NOMO-1 treated with dmso at 0.1 percent for 144 hours (cell line): Measurements from ENCODE around the gene NPHP4.

Experiments
- DNase-seq: peaks from one replicate; lab custom pipeline; 2025; ENCODE audit not compliant: unreplicated experiment; lab: John Stamatoyannopoulos, UW

Gene NPHP4

DNA sequence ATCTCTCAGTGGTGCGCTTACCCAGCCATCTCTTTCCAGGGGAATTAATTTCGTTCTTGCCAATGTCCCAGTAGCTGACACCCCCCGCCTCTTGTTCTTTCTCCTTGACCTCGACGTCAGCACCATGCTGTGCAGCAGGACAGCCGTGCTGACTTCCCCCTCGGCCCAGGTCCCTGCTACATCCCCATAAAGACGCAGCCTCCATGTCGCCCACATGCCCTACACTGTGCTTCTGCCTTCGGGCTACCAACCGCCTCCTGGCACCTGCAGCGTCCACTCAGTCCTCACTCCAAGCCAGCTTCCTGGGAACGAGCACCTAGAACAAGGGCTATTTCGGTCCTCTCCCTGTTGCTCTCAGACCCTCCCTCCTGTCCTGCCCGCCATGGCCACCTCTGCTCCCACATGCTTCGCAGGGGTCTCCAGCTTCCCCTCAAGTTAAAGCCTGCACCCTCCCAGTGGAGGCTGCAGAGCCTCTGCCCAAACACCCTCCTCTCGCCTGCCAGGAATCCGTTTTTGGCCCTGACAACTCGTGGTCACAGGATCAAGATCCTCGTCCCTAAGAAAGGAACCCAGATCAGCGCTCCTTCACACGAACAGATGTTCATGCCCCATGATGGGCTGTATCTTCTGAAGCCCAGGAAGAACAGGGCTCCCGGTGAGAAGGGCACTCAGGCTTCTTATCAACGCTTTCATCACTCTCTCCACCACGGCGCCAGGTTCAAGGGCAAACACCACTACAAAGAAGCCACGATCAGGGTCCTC, 109.7 kb downstream of the NPHP4 start:
- no peak for DNase-seq

DNA sequence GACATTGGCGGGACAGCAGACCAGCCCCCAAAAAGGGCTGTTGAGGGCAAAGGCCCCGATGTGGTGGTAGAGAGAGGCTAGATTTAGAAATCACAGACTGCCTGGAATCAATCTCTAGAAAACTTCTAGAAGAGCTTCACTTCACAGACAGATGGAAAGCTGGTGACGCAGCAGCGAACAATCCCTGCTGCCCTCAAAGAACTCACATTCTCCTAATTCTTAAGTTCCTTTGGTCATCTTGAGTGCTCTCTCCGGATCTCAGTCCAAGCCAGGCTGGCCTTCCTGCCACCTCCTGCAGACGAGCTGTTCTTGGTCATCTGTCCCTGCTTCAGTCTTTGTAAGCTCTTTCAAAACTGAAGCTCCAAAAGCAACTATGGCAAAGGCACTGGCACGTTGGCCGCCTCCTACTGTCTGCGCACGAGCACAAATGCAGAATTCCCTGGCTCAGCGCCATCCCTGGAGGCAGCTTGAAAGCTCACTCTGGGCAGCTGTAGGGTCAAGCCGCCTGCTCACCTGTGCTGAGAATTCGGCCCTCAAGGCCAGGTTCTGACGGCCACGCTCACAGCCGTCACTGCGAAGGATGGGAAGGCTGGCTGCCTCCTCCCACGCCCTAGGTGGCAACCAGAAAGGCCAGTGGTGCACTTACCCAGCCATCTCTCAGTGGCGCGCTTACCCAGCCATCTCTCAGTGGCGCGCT, 110.6 kb downstream of the NPHP4 start:
- no peak for DNase-seq

DNA sequence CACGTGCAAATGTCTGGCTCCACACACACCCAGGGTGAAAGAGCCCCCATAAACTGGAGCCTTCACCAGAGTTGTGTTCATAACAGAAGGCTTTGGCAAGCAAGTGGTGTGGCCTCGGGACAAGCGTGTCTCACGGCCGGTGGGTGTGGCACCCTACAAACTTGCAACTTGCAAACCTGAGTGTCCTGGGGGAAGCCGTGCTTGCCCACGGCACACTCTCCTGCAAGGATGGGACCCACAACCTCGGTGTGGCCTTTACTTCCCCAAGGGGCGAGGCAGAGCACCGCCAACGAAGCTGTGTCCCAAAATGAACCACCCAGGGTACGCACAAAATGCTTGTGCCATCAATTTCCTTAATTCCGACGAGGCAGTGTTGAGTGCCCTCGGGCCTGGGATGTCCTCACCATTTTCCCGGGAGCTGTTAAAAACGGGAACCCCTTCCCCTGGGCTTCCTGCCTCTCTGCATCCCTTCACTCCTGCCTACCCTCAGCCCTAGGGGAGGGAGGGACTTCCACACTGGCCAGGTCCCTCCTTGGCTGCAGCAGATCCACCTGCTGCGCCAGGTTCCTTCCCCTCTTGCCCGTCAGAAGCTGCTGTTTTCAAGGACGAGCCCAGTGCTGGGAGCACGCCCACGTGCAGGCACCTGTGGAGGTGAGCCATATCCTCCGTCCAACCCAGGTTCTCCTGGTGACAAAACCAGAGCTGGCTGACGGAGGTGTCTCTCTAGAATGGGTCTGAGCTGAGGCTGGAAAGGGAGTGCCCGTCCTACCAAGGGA, 111.4 kb downstream of the NPHP4 start:
- DNase-seq: no peak

DNA sequence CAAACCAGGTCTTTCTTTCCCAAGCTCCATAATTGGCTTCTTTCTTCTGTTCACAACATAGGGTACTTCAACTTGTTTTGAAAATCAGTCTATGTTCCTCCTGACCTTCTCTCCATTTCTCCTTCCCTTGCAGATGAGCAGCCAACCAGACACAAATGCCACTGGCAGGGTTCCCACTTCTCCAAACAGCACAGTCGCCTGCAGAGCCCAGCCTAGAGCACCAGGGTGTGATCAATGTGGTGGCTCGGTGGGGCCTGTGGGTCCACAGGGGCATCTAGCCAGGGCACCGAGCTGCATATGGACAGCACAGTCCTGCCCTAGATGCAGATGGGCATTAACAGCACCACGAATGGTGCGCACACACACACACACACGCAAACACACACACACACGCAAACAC, 112.8 kb downstream of the NPHP4 start:
- no peak for DNase-seq

DNA sequence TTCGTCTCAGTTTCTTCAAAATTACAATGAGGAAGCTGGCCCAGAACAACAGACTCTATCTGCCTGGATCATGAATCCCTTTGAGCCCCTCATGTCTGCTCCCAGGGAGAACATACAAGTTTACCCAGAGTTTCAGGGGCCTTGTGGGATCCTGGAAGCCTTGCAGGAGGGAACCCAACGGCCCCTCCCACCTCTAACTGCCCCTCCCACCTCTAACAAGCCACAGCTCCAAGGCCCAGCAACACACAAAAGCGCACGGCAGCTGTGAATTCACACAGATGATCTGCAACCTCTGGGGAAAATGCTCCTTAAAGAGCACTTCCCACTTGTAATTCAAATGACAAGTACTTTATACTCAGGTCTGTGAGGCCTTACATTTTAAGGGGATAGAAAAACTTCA, 113.3 kb downstream of the NPHP4 start:
- no peak for DNase-seq

DNA sequence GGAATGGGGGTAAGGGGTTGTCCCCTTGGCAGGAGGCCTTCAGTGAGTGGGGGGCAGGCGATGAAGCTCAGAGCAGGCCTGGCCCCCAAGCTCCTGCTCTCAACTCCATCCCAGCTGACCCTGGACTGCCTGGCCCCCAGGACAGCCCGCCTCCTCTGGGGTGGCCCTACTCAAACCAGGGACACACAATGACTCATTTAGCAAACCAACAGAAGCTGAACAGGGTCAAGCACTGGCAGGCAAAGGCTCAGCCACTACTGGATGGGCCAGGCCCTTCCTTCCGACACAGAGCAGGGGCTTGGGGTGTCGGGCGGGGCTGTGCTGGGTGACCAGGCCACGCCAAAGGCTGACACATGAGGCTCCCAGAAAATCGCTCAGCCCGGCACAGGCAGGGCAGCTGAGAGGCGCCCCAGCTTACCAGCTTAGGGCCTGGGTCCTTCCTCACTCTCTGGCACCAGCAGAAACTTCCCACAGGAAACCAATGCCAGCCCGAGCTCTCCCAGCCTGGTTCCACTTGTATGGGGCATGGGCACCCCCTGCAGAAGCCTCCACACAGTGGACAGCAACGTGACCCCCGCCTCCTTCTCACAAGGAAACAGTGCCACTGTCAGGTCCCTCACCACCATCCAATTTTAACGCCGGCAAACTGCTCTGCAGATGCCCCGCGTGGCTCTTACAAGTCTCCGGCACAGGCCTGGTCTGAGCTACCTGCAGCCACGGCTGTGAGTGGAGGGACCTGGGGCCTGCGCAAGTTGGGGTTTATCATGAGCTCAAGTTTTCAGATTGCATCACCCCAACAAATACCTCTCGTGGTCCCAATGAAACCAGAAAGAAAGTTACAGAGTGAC, 114.3 kb downstream of the NPHP4 start:
- no peak for DNase-seq

DNA sequence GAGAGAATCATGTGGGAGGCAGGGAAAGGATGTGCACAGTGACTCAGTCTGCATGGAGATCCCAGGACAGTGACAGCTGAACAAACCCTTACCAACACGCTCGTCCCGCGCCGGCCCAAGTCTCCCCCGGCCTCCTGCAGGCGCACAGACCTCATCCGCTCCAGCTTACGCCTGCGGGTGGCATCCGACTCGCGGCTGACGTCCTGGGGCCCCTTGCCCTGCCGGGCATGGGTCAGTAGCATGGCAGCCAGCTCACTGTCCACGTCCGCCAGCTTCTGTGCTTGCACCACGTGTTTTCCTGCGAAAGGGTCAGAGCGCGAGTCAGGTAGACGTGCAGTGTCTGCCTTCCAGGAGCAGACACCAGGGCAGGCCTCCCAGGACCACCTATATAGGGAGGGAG, 115.2 kb downstream of the NPHP4 start:
- no peak for DNase-seq

DNA sequence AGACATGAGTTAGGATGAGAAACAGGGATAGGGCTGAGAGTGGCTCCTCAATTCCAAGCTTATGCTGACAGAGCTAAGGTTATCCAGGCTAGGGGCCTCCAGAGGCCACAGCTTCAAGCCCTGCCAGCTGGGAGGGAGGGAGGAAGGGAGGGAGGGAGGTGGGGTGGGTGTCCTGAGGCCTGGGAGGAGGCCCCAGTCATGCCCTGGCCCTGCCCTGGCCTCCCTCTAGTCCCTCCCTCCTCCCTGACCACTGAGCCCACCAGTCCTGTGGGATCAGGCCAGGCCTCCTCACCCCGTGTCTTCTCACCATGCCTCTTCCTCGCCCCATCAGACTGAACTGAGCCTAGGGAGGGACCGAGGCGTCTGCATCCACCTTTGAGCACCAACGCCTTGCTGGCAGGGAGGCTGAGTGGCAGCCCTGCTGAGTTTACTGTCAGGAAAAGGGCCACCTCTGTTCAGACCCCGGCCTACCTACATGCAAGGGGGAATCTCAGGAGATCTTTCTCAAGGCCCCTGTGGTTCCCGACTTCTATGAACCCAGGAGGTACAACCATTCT, 116.1 kb downstream of the NPHP4 start:
- DNase-seq: no peak

DNA sequence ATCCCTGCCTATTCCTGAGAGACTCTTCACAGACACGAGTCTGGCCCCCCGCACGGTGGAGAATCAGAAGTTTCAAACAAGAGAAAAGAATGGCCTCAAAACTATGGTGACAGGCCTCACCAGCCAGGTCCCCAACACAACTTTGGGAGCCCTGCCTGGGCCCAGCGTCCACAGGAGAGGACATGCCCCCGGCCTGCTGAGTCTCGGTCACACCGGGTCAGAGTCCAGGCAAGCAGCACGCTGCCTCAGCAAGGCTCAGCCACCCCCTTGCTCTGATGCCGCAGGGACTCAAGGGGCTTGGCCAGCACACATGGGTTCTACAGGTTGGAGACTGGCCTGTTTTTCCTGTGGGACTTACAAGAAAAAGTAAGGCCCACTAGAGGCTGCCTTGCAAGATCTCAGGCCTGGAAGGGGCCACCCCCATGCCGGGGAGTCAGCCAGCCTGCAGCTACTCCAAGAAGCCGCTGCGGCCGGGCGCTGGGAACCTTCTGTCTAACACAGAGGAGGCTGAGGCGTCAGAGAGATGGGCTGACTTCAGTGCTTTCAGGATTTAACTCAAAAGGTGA, 116.8 kb downstream of the NPHP4 start:
- DNase-seq: no peak

DNA sequence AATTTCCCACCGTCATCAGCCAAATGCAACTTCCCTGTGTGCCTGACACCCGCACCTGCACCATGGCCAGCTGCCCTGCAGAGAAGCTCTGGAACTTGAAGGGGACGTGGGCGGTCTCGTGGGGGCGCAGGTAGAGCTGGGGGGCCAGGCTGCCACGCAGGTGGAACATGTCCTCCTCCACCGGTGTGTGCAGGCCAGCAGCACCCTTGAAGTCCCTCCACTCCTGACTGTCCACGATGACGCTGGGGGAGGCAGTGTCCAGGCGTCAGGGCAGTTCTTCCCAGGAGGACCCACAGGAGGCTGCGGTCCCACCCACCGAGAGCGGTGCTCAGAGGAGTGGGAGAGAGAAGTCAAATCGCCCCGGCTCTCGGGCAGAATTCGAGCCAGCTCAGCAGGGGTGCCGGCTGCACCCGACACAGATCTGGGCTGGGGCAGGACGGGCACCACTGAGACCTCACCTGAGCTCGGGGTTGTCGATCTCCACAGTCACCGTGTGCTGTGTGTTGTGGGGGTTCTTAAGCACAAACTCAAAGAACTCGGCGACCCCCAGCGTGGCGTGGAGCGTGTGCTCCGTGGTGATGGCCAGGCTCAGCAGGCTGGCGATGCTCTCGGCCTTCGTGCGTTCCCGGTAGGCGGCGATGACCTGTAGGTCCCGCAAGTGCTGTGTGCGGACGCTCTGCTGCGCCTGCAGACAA, 117.7 kb downstream of the NPHP4 start:
- no peak for DNase-seq

DNA sequence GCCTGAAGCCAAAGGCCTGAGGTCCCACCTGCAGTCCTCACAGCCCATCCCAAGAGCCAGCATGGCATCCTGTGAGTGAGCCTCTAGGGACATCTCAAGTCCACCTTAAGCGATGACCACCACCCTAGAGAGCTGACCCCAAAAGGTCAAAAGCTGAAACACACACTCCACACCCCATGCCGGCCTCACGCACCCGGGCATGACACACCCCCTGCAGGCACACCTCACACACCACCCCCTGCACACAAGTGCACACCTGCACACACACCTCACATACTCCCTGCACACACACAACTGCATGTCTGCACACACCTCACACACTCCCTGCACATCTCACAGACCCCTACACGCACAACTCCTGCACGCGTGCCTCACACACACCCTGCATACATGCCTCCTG, 118.7 kb downstream of the NPHP4 start:
- no peak for DNase-seq

DNA sequence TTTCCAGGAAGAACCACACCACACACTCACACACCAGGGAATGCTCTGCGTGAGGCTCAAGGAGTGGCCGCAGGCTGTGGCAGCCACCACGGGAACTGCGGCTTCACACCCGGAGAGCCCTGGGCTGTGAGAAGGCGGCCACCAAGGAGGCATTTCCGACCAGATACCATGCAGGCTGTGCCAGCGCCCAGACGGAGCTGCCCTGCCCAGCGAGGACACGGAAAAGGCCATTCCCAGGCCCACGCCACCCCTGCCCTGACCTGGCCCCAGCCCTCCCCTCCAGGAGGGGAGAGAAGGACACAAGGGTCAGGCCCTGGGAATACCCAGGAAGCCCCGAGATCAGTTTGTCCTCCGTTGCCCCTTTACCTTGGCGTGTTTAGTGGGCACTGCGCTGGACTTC, 119.3 kb downstream of the NPHP4 start:
- no peak for DNase-seq

DNA sequence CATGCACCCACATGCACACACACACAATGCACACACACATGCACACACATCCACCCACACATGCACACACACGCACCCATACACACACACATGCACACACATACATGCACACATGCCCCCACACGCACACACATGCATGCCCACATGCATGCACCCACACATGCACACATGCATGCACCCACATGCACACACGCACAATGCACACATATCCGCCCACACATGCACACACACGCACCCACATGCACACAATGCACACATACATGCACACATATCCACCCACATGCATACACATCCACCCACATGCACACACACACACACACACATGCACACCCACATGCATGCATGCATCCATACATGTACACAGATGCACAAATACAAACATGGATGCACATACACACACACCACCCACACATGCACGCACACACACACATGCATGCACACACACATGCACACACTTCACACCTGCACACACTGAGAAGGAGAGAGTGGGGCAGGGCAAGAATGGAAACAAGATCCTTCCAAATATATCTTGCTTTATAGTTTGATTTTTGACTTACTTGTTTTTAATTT, 123.2 kb downstream of the NPHP4 start:
- no peak for DNase-seq

DNA sequence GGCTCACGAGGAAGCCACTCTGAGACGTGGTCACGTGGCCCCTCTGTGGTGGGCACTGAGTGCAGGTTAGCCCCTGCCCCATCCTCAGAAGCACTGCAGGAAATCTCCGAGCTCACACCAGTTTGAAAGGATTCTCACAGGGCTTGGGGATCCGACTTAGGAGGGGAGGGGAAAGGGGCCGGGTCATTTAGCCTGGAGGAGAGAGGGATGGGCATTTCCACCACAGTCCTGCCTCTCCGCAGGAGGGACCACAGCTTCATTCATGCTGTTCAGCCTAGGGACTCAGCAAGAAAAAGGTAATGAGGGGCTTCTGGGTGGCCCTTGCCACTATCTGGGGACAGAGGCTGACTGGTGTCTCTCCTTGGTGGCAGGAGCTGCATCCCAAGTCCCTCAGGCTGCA, 126.5 kb downstream of the NPHP4 start:
- DNase-seq: no peak

DNA sequence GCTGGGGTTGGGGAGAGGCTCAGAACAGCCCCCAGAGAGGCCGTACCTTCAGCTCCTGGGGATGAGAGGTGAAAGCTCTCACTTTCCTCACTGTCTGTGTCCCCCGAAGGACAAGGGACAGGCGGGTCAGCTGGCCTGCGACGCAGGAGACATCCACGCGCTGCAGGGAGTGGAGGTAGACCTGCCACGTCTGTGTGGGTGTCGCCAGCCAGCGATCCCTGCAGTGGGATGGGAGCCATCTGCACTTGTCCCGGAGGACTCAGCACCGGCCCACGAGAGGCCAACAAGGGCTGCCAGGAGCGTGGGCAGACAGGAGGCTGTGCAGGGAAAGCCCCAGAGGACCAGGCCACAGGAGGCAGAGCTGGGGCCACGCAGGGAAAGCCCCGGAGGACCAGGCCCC, 127.2 kb downstream of the NPHP4 start:
- DNase-seq: no peak

DNA sequence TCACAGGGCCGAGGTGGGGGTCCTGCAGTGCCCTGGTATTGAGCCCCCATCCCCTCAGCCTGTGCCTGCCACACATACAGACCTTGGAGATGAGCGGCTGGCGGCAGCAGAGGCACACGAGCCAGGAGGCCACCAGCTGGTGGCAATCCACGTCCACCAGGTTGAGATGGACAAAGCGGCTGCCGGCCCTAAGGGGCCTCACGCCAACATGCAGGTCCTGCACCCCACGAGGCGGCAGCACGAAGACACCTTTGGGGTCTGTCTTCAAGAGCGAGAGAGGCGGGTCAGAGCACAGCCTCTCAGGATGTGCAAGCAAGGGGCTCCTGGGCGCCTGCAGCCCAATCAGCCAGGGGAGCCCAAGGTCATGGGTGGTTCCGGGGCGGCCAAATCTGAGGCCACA, 128.0 kb downstream of the NPHP4 start:
- DNase-seq: no peak

DNA sequence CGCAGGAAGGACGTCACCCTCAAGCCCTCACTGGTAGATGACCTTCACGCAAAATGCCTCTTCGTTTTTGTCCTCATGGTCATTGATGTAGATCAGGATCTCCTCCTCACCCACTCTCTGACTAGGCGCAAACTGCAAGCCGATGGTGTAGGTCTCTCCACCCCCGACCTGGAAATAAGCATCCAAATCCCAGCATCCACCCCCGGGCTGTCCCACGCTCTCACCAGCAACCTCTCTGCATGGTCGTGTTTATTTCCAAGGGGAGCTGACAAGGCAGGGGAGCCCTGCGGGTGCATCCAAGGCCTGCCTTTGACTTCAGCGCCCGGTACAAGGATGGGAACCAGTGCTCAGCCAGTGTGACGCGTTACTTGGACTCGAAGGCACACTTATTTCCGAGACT, 129.0 kb downstream of the NPHP4 start:
- no peak for DNase-seq

DNA sequence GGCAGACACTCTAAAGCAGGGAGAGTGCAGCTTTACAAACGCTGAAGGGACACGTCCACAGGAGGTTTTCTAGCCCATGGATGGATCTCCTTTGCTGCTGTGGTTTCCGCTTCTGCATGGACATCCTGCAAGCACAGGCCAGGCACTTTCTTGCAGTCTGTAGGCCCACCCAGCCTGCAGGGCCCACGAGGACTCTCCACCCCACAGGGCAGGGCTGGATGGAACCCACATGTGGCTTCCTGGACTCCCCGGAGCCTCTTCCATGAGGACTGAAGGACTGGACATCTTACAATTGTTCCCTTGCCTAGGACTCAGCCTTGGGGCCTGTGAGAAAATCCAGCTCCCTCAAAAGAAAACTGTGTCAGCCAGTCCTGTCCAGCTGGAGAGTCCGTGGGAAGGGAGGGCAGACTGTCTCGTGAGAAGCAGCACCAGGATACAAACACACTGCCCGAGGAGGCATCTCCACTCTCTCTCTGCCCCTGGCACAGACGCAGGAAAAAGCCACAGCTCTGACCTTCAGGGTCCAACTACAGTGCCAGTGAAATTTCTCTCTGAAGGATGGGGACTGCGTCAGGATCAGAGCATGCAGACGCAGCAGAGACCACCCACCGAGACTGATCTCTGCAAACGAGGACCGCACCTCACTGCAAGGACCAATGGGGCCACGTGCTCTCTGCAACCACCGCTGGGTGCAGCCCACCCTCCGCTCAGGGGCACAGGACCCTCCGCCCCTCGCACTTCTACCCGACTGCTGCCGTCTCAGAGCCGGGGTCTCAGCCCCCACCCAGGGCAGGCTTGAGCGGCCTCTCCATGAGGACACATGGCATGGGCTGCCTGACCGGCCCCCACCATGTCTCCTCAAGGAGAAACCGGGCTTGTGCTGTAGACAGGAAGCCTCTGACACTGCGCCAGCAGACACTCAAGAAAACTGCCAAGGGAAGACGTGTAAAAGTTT, 130.1 kb downstream of the NPHP4 start:
- no peak for DNase-seq
